ENCODE results near the gene RAB11FIP3. TPM values are rescaled to one million over a fixed set of nuclear protein-coding genes. Genes with fewer than 3 reads are reported as not detected.
A peak's percentile ranks its signal among the peaks of the same experiment; 100 is the strongest.

The RAB11FIP3 gene
- total RNA-seq, 1 experiment from 2014 or later: 38.4 TPM

DNA sequence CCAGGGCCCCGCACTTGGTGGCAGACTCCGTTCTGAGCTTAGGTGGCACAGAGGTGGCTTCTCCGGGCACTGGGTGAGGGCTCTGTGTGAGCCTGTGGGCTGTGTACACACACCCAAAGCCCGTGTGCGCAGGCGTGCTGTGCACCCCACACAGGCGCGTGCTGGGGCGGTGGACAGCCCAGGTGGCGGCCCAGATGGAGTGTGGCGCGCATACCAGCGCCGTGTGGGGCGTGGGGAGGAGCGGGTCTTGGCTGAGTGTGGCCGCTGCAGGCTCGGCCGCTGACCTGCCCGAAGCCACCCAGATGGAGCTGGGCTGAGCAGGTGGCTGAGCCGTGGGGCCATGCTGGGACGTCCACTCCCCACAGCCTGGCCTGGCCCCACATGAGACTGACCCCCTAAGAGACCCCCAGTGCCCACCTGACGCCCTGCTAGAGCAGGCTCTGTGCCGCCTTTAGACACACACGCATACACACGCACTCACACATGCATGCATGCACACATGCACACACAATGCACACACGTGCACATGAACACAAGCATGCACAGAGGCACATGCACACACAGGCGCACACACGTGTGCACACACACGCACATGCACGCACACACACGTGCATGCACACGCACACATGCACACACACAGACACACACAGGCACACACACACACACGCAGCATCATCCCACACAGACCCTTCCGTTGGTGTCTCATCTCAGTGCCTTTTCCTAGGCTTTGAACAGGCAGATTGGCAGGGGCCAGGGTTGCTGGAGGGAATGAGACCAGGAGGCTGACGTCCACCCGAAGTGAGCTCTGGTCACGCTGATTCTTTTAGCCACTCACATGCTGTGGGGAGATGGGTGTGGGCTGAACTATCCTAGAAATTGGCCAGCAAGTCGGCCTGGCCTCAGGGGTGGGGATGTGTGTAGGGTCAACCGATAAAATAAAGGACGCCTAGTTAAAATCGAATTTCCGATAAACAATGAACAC lies 136.8 kb downstream of the RAB11FIP3 start:
- Histone ChIP-seq H2AFZ (no peak overlapping the region), H3K79me2 (ENCODE audit: low read depth) (no peaks in the 10 kb centered on the region), H3F3A (ENCODE audit: insufficient read depth, low read depth) (no peaks in the 10 kb centered on the region), H3K36me3 (ENCODE audit: low read depth) (no peaks in the 10 kb centered on the region), H3K4me2 (no peak overlapping the region), H3K4me3 (no peak overlapping the region), H3K9me3 (ENCODE audit: insufficient read depth, low read depth) (no peaks in the 10 kb centered on the region), H3K9me2 (ENCODE audit: insufficient read depth) (no peaks in the 10 kb centered on the region), H4K20me1 (ENCODE audit: insufficient read depth) (no peaks in the 10 kb centered on the region), H3K27ac (no peak overlapping the region), H3K4me1 (replicated peaks; ENCODE audit: insufficient read depth) (0 out of 2 replicates have a peak, but pooled peaks cover 4% of the 10 kb centered on the region), H3K27me3 (ENCODE audit: insufficient read depth, low read depth) (no peaks in the 10 kb centered on the region)
- ChIA-PET POLR2A (ENCODE audit: unreplicated experiment) (no interaction called here), CTCF (no interaction called here)
- no peak for TF ChIP-seq EZH2 (IDR thresholded peaks at IDR 0.05; ENCODE audit: low read depth)
- TF ChIP-seq, protein P1, sequence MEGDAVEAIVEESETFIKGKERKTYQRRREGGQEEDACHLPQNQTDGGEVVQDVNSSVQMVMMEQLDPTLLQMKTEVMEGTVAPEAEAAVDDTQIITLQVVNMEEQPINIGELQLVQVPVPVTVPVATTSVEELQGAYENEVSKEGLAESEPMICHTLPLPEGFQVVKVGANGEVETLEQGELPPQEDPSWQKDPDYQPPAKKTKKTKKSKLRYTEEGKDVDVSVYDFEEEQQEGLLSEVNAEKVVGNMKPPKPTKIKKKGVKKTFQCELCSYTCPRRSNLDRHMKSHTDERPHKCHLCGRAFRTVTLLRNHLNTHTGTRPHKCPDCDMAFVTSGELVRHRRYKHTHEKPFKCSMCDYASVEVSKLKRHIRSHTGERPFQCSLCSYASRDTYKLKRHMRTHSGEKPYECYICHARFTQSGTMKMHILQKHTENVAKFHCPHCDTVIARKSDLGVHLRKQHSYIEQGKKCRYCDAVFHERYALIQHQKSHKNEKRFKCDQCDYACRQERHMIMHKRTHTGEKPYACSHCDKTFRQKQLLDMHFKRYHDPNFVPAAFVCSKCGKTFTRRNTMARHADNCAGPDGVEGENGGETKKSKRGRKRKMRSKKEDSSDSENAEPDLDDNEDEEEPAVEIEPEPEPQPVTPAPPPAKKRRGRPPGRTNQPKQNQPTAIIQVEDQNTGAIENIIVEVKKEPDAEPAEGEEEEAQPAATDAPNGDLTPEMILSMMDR (conservative IDR thresholded peaks at IDR 0.05): no peak
- intact Hi-C loops (cut with micrococcal nuclease; ENCODE audit: unreplicated experiment): no loop called here
- DNase-seq: no peak
- no TSS peak for BruUV-seq (replicated peaks)

DNA sequence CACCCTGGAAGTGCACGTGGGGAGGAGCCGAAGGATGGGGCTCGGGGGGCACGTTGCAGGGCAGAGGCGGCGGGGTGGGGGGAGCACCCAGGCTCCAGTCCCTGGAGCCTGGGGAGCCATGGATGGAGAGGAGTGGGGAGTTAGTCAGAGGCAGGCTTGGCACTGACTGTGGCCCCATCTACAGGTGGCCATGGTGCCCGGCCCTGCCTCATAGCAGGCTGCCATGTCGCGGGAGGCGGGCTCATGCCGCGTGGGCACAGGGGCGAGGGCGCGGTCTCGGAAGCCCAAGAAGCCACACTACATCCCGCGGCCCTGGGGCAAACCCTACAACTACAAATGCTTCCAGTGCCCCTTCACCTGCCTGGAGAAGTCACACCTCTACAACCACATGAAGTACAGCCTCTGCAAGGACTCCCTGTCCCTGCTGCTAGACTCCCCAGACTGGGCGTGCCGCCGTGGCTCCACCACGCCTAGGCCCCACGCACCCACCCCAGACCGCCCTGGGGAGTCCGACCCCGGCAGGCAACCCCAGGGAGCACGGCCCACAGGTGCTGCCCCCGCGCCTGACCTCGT lies 137.7 kb downstream of the RAB11FIP3 start:
- H3K36me3 ChIP-seq (ENCODE audit: low read depth): no peaks in the 10 kb centered on the region
- CTCF ChIA-PET: no interaction called here
- H3K4me1 ChIP-seq (replicated peaks; ENCODE audit: insufficient read depth): 0 out of 2 replicates have a peak, but pooled peaks cover 4% of the 10 kb centered on the region
- no peak overlapping the region for H2AFZ ChIP-seq
- TF ChIP-seq EZH2 (IDR thresholded peaks at IDR 0.05; ENCODE audit: low read depth): no peak
- TF ChIP-seq, protein P1 (conservative IDR thresholded peaks at IDR 0.05): no peak
- H3K27me3 ChIP-seq (ENCODE audit: insufficient read depth, low read depth): no peaks in the 10 kb centered on the region
- no peak overlapping the region for H3K4me2 ChIP-seq
- no peaks in the 10 kb centered on the region for H3K9me3 ChIP-seq (ENCODE audit: insufficient read depth, low read depth)
- no peaks in the 10 kb centered on the region for H3K9me2 ChIP-seq (ENCODE audit: insufficient read depth)
- no peak overlapping the region for H3K27ac ChIP-seq
- no peaks in the 10 kb centered on the region for H3F3A ChIP-seq (ENCODE audit: insufficient read depth, low read depth)
- no TSS peak for BruUV-seq (replicated peaks)
- no peak overlapping the region for H3K4me3 ChIP-seq
- no peaks in the 10 kb centered on the region for H4K20me1 ChIP-seq (ENCODE audit: insufficient read depth)
- no peaks in the 10 kb centered on the region for H3K79me2 ChIP-seq (ENCODE audit: low read depth)
- POLR2A ChIA-PET (ENCODE audit: unreplicated experiment): no interaction called here
- intact Hi-C loops (cut with micrococcal nuclease; ENCODE audit: unreplicated experiment): no loop called here
- peak in 1 of 2 experiments; percentile 40 for DNase-seq

DNA sequence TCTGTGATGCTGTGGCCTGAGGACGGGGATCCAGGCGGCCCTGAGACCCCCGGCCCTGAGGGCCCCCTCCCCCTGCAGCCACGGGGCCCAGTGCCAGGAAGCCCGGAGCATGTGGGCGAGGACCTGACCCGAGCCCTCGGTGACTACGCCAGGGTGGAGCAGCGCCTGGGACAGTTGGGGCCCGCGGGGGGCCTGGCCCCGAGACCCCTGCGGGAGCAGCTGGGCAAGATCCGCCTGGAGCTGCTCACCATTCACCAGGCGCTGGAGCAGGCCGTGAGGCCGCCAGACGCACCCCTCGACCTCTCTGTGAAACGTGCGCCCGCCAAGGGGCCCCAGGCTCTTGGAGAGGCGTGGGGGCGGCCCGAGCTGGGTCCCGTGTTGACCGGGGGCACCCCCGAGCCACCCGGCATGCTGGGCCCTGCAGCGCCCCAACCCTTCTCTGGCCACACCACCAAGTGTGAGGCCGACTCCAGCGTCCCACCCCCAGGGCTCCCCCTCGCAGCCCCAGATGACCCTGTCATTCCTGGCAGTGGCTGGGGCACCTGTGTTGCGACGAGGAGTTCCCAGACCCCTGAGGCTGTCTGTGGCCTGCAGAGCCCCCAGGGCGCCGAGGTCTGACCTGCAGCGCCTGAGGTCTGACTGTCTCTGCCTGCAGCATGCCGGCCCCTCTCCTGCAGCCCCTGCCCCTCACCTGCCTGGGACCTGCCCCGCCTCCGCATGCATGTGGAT lies 139.4 kb downstream of the RAB11FIP3 start:
- Histone ChIP-seq H3K4me2 (no peak overlapping the region), H3K27me3 (ENCODE audit: insufficient read depth, low read depth) (no peaks in the 10 kb centered on the region), H3K79me2 (ENCODE audit: low read depth) (no peaks in the 10 kb centered on the region), H2AFZ (no peak overlapping the region), H3K36me3 (ENCODE audit: low read depth) (no peaks in the 10 kb centered on the region), H3K4me1 (replicated peaks; ENCODE audit: insufficient read depth) (peaks cover 15% of the 10 kb centered on the region), H3K4me3 (no peak overlapping the region), H3K27ac (no peak overlapping the region), H3K9me3 (ENCODE audit: insufficient read depth, low read depth) (no peaks in the 10 kb centered on the region), H4K20me1 (ENCODE audit: insufficient read depth) (no peaks in the 10 kb centered on the region), H3F3A (ENCODE audit: insufficient read depth, low read depth) (no peaks in the 10 kb centered on the region), H3K9me2 (ENCODE audit: insufficient read depth) (no peaks in the 10 kb centered on the region)
- intact Hi-C loops (cut with micrococcal nuclease; ENCODE audit: unreplicated experiment): no loop called here
- CTCF ChIA-PET: interaction anchor here (0.6 kb wide), 1 partner anchor 15 kb away, joined by 3 read pairs; no protein-coding TSS in a partner anchor
- BruUV-seq (replicated peaks): no TSS peak
- POLR2A ChIA-PET (ENCODE audit: unreplicated experiment): no interaction called here
- TF ChIP-seq, protein P1 (conservative IDR thresholded peaks at IDR 0.05): no peak
- no peak for DNase-seq

Data from PC-9 (cell line).